ENCODE data around the gene TMEM120B.

GRCh38 chr12:121793838-121794533, 81.4 kb downstream of the TMEM120B start:
- no peak for TF ChIP-seq EZH2phosphoT487 (IDR thresholded peaks at IDR 0.05; ENCODE audit: borderline replicate concordance)
- no peak for TF ChIP-seq JUND (IDR thresholded peaks at IDR 0.05)
- no peak for TF ChIP-seq ZNF274 (IDR thresholded peaks at IDR 0.05; ENCODE audit: low read depth, low read length)
- no peak for TF ChIP-seq SIN3A (IDR thresholded peaks at IDR 0.05; ENCODE audit: low read depth)
- TF ChIP-seq ATF3 (IDR thresholded peaks at IDR 0.05) = no peak
- TF ChIP-seq REST (IDR thresholded peaks at IDR 0.05; ENCODE audit: low read depth) = no peak
- TF ChIP-seq, protein P1, sequence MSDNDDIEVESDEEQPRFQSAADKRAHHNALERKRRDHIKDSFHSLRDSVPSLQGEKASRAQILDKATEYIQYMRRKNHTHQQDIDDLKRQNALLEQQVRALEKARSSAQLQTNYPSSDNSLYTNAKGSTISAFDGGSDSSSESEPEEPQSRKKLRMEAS (IDR thresholded peaks at IDR 0.05) = no peak

Data from HCT116 (cell line).